Spleen (tissue), 11 donors: ENCODE results near the gene PTPRZ1. TPM values are rescaled to one million over a fixed set of nuclear protein-coding genes. Genes with fewer than 3 reads are reported as not detected.

Experiments
- DNase-seq: peaks from one replicate; pipeline ENCODE4 v3.0.0-alpha.2; 2020
- H3K27ac ChIP-seq, 8 donors: fragments of 200-600 bp; sonication (generic) in 7 of 8; 1 replicate in 4 of 8; 2 replicates in 4 of 8; pipeline versions ENCODE4 v1.5.0 to v1.8.0; 2016 to 2021; ENCODE audit warnings: inconsistent platforms in 4 of 8, mild to moderate bottlenecking in 4 of 8, moderate library complexity in 1 of 8
- H3K27me3 ChIP-seq, 7 donors: fragments of 200-600 bp; sonication (generic) in 6 of 7; replicated peaks in 1 of 7; 1 replicate in 4 of 7; 2 replicates in 3 of 7; pipeline versions ENCODE4 v1.5.0 to v1.8.0; 2016 to 2021; ENCODE audit warnings: inconsistent platforms in 3 of 7, mild to moderate bottlenecking in 1 of 7
- H3K36me3 ChIP-seq, 6 donors: fragments of 200-600 bp; sonication (generic) in 5 of 6; 1 replicate in 4 of 6; 2 replicates in 2 of 6; pipeline versions ENCODE4 v1.5.0 to v1.8.0; 2016 to 2021; ENCODE audit warnings: inconsistent platforms in 2 of 6
- H3K4me1 ChIP-seq, 6 donors: fragments of 200-600 bp; sonication (generic) in 5 of 6; 1 replicate in 3 of 6; 2 replicates in 3 of 6; pipeline versions ENCODE4 v1.5.0 to v1.8.0; 2016 to 2021; ENCODE audit warnings: inconsistent platforms in 3 of 6
- H3K4me3 ChIP-seq, 8 donors: fragments of 200-600 bp; sonication (generic) in 7 of 8; 1 replicate in 4 of 8; 2 replicates in 4 of 8; pipeline versions ENCODE4 v1.5.0 to v1.8.0; 2016 to 2021; ENCODE audit warnings: inconsistent platforms in 4 of 8, mild to moderate bottlenecking in 4 of 8, moderate library complexity in 2 of 8
- H3K9me3 ChIP-seq, 8 donors: fragments of 200-600 bp; sonication (generic) in 7 of 8; 1 replicate in 4 of 8; 2 replicates in 4 of 8; pipeline versions ENCODE4 v1.5.0 to v1.8.0; 2016 to 2021; ENCODE audit warnings: inconsistent platforms in 4 of 8
- POLR2A ChIP-seq, 3 donors: fragments of 450-650 bp; IDR thresholded peaks; one replicate each; pipeline ENCODE4 v1.5.1; 2017; ENCODE audit warnings: antibody characterized with exemption in 3 of 3, mild to moderate bottlenecking in 1 of 3
- POLR2AphosphoS5 ChIP-seq, 3 donors: sonication (generic); formaldehyde crosslinking; IDR thresholded peaks; one replicate each; pipeline ENCODE4 v1.5.1; 2017; ENCODE audit warnings: antibody characterized with exemption in 3 of 3
- WGBS, 5 donors: extraction: QIAGEN DNeasy Blood & Tissue Kit in 3 of 5; methylation state at CpG; one replicate each; pipeline versions ENCODE4 v1.1.5 to v1.1.7; 2013 to 2018; 5-methylcytosine and 5-hydroxymethylcytosine counted together
- intact Hi-C: fragments of 100-400 bp; cut with DNase I; formaldehyde crosslinking; loops from one replicate; pipeline ENCODE4 v1.15.0; 2023; ENCODE audit warnings: low total_unique reads
- polyA plus RNA-seq, 3 donors: library from polyadenylated mRNA; stranded (reverse); fragments of 200-250 nt; gene quantifications; one replicate each; pipeline ENCODE4 v1.2.1, GENCODE V29; 2013
- total RNA-seq, 7 donors: library from RNA; depleted of rRNA in 3 of 7; stranded (reverse); fragments of >200 nt in 3 of 7; fragmentation: NEBNext Ultra II Directional in 4 of 7; extraction: Animal tissue kit (Norgen Biotek cat#: 25700) in 4 of 7; gene quantifications; one replicate each; pipeline versions ENCODE4 v1.1.0 to v1.2.1, GENCODE V29; 2016 to 2021
- TF ChIP-seq, protein P1 (sequence below), 11 experiments: fragments of 200-600 bp in 7 of 11; fragments of 450-650 bp in 4 of 11; sonication (generic) in 4 of 11; IDR thresholded peaks in 8 of 11; conservative IDR thresholded peaks in 3 of 11; 1 replicate in 7 of 11; 2 replicates in 4 of 11; pipeline versions ENCODE4 v1.4.0 to v1.8.0; 2016 to 2021; ENCODE audit warnings: antibody characterized with exemption in 11 of 11, inconsistent platforms in 4 of 11, mild to moderate bottlenecking in 1 of 11
- donor health status: healthy with polysubstance abuse.
- donor health status: DM: no; HTN: no; CAD: no; lungs with moderate emphysema.
- donor health status: DM: no; HTN: no; CAD: no.
- donor health status: Bipolar disorder and iron deficiency.
- donor health status: healthy.
- donor health status: DM: no; HTN: no; CAD: no.
- donor health status: DM: yes; HTN: yes; CAD: no.

Gene PTPRZ1
- total and polyA plus RNA-seq, 10 donors: 0.87 to 5.9 (median 1.4) TPM

DNA sequence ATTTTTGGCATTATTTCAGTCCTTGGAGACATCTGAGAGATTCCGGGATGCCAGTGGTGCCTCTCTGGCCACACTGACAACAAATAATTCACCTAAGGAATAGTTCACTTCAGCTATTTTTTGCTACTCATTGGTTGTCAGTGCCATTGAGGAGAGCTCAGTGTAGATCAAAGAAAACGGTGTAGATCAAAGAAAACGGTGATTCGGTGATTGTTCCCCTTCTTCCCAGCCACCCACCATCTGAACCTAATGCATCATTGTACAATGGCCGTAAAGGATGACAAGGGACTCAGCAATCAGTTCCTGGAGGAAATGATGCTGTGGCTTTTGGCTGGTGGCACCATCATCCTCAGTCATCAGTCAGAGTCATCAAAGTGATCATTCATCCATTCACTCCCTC lies 80.6 kb downstream of the PTPRZ1 start:
- DNase-seq: no peak
- TF ChIP-seq, protein P1, sequence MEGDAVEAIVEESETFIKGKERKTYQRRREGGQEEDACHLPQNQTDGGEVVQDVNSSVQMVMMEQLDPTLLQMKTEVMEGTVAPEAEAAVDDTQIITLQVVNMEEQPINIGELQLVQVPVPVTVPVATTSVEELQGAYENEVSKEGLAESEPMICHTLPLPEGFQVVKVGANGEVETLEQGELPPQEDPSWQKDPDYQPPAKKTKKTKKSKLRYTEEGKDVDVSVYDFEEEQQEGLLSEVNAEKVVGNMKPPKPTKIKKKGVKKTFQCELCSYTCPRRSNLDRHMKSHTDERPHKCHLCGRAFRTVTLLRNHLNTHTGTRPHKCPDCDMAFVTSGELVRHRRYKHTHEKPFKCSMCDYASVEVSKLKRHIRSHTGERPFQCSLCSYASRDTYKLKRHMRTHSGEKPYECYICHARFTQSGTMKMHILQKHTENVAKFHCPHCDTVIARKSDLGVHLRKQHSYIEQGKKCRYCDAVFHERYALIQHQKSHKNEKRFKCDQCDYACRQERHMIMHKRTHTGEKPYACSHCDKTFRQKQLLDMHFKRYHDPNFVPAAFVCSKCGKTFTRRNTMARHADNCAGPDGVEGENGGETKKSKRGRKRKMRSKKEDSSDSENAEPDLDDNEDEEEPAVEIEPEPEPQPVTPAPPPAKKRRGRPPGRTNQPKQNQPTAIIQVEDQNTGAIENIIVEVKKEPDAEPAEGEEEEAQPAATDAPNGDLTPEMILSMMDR (IDR thresholded peaks at IDR 0.05 in 8 of 11, conservative IDR thresholded peaks at IDR 0.05 in 3 of 11): no peak
- TF ChIP-seq POLR2A (IDR thresholded peaks at IDR 0.05) (no peak), POLR2AphosphoS5 (IDR thresholded peaks at IDR 0.05) (no peak)
- Histone ChIP-seq H3K9me3 (no peaks in the 10 kb centered on the region), H3K27me3 (no peaks in the 10 kb centered on the region), H3K36me3 (no peaks in the 10 kb centered on the region), H3K4me3 (no peak overlapping the region), H3K27ac (no peak overlapping the region), H3K4me1 (no peaks in the 10 kb centered on the region)
- WGBS, 5 donors: 62 to 74% (median 70%) methylated on average over 5 of the region's 5 CpGs
- intact Hi-C loops: no loop called here

DNA sequence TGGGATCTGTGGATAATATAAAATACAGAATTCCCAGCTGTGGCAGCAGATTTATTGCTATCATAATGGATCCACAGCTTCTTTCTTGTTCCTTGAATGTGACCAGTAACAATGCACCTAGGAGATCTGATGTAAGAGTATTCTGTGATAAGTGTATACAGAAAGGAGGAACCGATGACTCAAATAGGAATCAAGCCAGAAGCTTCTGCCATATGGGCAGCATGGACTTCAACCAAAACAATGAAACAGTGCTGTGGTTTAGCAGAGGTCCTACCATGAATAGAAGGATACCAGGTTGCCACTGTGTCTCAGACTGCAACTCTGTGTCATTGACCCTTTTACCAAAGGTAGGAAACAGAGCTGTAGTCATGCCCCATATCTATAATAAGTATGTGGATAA lies 81.8 kb downstream of the PTPRZ1 start:
- no peak overlapping the region for H3K4me3 ChIP-seq
- no peak for TF ChIP-seq POLR2AphosphoS5 (IDR thresholded peaks at IDR 0.05)
- intact Hi-C loops: no loop called here
- no peaks in the 10 kb centered on the region for H3K27me3 ChIP-seq
- no peak for DNase-seq
- H3K27ac ChIP-seq: no peak overlapping the region
- 89 to 94% (median 92%) methylated on average over 1 of the region's 1 CpG for whole genome bisulfite sequencing, 5 donors
- H3K36me3 ChIP-seq: no peaks in the 10 kb centered on the region
- H3K9me3 ChIP-seq: no peaks in the 10 kb centered on the region
- no peaks in the 10 kb centered on the region for H3K4me1 ChIP-seq

DNA sequence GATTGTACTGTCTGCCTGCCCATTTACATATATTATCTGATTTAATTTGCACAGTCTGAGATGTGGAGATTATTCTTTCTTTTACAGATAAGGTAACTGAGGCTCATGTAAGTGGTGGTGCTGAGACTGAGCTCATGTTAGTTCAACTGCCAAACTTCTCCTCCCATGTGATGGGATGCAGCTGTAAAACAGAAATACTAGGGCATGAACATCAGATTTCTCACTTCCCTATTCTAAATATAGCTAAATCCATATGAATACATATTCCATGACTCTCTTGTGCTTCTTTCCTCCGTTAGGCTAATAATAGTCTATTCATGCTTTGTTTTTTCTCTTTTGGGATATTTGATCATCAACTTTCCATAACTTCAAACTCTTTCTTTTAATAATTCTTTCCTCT lies 84.7 kb downstream of the PTPRZ1 start:
- H3K4me3 ChIP-seq: no peak overlapping the region
- WGBS, 5 donors: 47 to 72% (median 55%) methylated on average over 1 of the region's 1 CpG
- no peaks in the 10 kb centered on the region for H3K9me3 ChIP-seq
- intact Hi-C loops: no loop called here
- H3K27ac ChIP-seq: no peak overlapping the region
- no peaks in the 10 kb centered on the region for H3K4me1 ChIP-seq
- no peaks in the 10 kb centered on the region for H3K36me3 ChIP-seq
- no peak for TF ChIP-seq POLR2AphosphoS5 (IDR thresholded peaks at IDR 0.05)
- no peak for TF ChIP-seq POLR2A (IDR thresholded peaks at IDR 0.05)
- TF ChIP-seq, protein P1 (IDR thresholded peaks at IDR 0.05 in 8 of 11, conservative IDR thresholded peaks at IDR 0.05 in 3 of 11): no peak
- no peak for DNase-seq
- no peaks in the 10 kb centered on the region for H3K27me3 ChIP-seq

DNA sequence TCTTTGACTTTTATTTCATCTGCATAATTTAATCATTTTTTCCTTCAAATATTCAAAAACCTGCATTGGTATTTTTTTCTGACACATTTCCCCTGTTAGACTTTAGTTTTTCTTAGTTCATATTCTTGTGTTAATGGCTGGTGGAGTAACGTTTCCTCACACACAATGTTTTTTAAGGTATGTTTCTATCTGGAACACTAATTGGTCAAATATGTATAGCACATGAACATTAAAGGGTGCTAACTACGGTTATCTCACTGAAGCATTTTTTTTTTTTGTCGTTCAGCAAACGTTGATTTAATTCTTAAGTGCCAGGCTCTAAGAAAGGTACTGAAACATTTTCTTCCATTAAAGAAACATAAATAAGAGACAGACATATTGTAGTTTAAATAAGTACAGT lies 87.7 kb downstream of the PTPRZ1 start:
- Histone ChIP-seq H3K9me3 (no peaks in the 10 kb centered on the region), H3K4me3 (no peak overlapping the region), H3K27ac (no peak overlapping the region), H3K4me1 (no peaks in the 10 kb centered on the region), H3K36me3 (no peaks in the 10 kb centered on the region), H3K27me3 (no peaks in the 10 kb centered on the region)
- intact Hi-C loops: no loop called here
- WGBS, 5 donors: 75 to 87% (median 81%) methylated on average over 4 of the region's 4 CpGs
- TF ChIP-seq POLR2AphosphoS5 (IDR thresholded peaks at IDR 0.05) (no peak), POLR2A (IDR thresholded peaks at IDR 0.05) (no peak)
- TF ChIP-seq, protein P1 (IDR thresholded peaks at IDR 0.05 in 8 of 11, conservative IDR thresholded peaks at IDR 0.05 in 3 of 11): no peak
- DNase-seq: no peak
